NT2/D1 (cell line): Measurements from ENCODE around the gene RBMS3.

Experiments
- SUZ12 ChIP-seq: IDR thresholded peaks from 2 replicates; pipeline ENCODE4 v1.6.1; 2011; ENCODE audit not compliant: insufficient read length, insufficient read depth; ENCODE audit errors: extremely low read depth
- ZNF274 ChIP-seq: IDR thresholded peaks from 2 replicates; pipeline ENCODE4 v1.6.1; 2011; ENCODE audit warnings: mild to moderate bottlenecking, low read depth, low read length

GRCh38 chr3:29695201-29695600 is 414.3 kb downstream of the RBMS3 start:
- TF ChIP-seq SUZ12 (no peak), ZNF274 (no peak)
